ENCODE data around the gene DUSP2. TPM values are rescaled to one million over a fixed set of nuclear protein-coding genes. Genes with fewer than 3 reads are reported as not detected.
"Not testable (repeated sequence)": the region's sequence is repeated elsewhere in the genome, so short reads cannot be mapped to it uniquely, and the experiment has no call there.

Gene DUSP2
- total RNA-seq, 2 experiments from 2014 or later = 47.7 to 50.2 TPM

DNA sequence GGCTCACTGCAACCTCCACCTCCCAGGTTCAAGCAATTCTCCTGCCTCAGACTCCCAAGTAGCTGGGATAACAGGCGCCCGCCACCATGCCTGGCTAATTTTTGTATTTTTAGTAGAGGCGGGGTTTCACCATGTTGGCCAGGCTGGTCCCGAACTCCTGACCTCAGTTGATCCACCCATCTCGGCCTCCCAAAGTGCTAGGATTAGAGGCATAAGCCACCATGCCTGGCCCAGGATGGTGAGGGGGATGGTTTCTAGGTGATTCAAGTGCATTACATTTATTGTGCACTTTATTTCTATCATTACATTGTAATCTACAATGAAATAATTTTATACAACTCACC, 3.6 kb downstream of the DUSP2 start:
- H3K9me3 Mint-ChIP-seq; H3K4me3 Mint-ChIP-seq; DNase-seq; H3K36me3 Mint-ChIP-seq; H3K27me3 Mint-ChIP-seq; ATAC-seq (ENCODE audit: low read depth); H3K27ac Mint-ChIP-seq: not testable (repeated sequence)
- H3K4me1 Mint-ChIP-seq = peaks cover 23% of the 10 kb centered on the region
- POLR2A ChIA-PET = interaction anchor here (5.5 kb wide), 1 partner anchor 33 kb away, joined by 63 read pairs; no protein-coding TSS in a partner anchor

DNA sequence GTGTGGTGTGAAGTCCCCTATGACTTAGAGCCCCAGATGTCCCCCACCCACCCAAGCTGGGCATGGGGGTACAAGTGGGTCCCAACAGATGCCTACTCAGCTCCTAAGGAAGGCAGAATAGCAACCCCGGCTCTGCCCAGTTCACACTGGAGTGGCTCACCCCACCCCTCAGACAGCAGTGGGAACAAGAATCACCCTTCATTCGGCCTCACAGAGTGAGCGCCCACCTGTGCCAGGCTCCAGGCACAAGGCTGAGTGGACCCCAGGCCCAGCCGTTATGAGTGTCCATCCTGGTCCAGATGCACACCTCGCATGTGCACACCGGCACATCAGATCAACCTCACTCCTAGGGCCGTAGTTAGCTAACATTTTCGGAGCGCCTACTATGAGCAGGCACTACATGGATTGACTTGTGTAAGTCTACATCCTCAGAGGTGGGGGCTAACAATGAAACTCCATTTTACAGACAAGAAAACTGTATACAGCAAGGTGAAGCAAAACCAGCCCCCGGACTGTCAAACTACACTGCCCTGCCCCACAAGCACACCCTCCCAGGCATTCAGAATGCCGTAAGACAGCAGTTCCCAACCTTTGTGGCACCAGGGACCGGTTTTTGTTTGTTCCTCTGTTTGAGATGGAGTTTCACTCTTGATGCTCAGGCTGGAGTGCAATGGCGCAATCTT, 4.2 kb downstream of the DUSP2 start:
- Mint-ChIP-seq H3K27me3 (no peaks in the 10 kb centered on the region), H3K4me3 (no peak overlapping the region), H3K9me3 (no peaks in the 10 kb centered on the region), H3K36me3 (no peaks in the 10 kb centered on the region), H3K27ac (no peak overlapping the region), H3K4me1 (peaks cover 19% of the 10 kb centered on the region)
- POLR2A ChIA-PET = interaction anchor here (5.5 kb wide), 1 partner anchor 33 kb away, joined by 63 read pairs; no protein-coding TSS in a partner anchor
- ATAC-seq (ENCODE audit: low read depth) = no peak
- no peak for DNase-seq

DNA sequence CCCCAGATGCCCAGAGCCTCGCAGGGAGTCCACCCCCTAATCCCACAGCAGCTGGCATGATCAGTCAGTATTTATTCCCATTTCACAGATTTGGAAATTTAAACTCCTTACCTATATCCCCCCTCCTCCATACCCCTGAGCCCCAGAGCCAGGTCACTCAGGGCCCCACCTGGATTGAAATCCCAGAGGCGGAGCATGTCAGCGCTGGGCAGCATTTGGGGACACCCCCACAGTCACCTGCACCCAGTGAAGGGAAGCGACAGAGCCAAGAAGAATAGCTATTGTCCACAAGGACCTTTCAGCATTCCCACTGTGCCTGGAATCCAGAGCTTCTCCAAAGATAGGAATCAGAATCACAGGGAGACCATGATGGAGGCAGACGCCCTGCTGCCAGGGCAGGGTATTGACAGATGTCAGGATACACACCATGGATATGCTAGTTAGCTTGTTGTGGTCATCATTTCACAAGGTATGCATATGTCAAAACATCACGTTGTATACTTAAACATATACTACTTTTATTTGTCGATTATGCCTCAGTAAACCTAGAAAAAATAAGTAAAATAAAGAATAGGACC, 6.0 kb downstream of the DUSP2 start:
- peaks cover 13% of the 10 kb centered on the region for H3K4me1 Mint-ChIP-seq
- POLR2A ChIA-PET = interaction anchor here (0.9 to 5.5 kb wide), 5 partner anchors 8 to 69 kb away, joined by 3 to 63 read pairs (median 10); partner anchors contain the start of gene STARD7
- H3K9me3 Mint-ChIP-seq = no peaks in the 10 kb centered on the region
- H3K27ac Mint-ChIP-seq = peak overlapping the region; percentile 30
- ATAC-seq (ENCODE audit: low read depth) = no peak
- no peak overlapping the region for H3K4me3 Mint-ChIP-seq
- DNase-seq = no peak
- no peaks in the 10 kb centered on the region for H3K27me3 Mint-ChIP-seq
- no peaks in the 10 kb centered on the region for H3K36me3 Mint-ChIP-seq

DNA sequence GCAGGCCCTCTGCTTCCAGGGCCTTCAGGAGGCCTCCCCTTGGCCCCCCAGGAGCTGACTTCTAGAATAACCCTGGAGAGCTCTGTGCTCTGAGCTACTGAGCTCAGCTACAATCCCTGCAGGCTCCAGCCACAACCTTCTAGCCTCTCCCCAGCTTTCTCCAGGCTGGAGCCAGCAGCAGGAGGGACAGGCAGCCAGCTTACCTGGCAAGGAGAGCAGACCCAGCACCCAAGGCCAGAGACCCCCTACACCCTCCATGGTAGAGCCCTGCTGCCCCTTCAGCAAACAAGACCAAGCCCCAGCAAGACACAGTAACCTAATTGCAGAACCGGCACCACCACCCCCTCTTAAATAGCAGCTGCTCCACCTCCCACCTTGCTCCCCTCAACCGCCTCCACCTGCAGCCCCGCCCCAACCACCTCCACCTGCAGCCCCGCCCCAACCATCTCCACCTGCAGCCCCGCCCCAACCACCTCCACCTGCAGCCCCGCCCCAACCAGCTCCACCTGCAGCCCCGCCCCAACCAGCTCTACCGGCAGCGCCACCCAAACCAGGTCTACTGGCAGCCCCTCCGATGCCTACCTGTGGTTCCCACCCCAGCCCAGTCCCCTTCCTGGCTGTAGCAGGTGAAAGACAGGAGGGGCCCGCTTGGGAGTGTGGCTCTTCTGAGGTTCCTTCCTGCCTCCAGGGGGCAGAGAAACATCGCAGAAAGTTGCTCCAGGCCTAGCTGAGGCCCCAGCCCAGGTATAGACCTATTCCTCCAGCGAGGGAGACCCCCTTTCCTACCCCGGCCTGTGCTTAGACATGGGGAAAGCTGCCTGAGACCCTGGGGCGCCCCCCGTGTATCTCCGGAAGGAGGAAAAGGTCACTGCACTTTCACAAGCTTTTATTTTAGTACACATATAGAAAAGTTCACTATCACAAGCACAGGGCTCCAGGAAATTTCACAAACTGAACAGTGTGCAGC, 6.8 kb downstream of the DUSP2 start, which contains the start of gene ASTL:
Gene ASTL, minus strand, starts transcription at position 324 of the 967 bp plus-strand sequence. Its CDS starts 66 bp downstream, at position 258.
- POLR2A ChIA-PET = interaction anchor here (0.7 to 5.5 kb wide), 7 partner anchors 9 to 70 kb away, joined by 3 to 63 read pairs (median 8); partner anchors contain the start of gene STARD7
- H3K36me3 Mint-ChIP-seq = no peaks in the 10 kb centered on the region
- no peak within 1 kb of the TSS for H3K4me3 Mint-ChIP-seq
- ATAC-seq (ENCODE audit: low read depth) (peak; percentile 55), DNase-seq (no peak)
- H3K27me3 Mint-ChIP-seq = no peaks in the 10 kb centered on the region
- H3K27ac Mint-ChIP-seq = peak within 1 kb of the TSS; percentile 30
- H3K9me3 Mint-ChIP-seq = no peaks in the 10 kb centered on the region
- H3K4me1 Mint-ChIP-seq = peaks cover 6% of the 10 kb centered on the region

DNA sequence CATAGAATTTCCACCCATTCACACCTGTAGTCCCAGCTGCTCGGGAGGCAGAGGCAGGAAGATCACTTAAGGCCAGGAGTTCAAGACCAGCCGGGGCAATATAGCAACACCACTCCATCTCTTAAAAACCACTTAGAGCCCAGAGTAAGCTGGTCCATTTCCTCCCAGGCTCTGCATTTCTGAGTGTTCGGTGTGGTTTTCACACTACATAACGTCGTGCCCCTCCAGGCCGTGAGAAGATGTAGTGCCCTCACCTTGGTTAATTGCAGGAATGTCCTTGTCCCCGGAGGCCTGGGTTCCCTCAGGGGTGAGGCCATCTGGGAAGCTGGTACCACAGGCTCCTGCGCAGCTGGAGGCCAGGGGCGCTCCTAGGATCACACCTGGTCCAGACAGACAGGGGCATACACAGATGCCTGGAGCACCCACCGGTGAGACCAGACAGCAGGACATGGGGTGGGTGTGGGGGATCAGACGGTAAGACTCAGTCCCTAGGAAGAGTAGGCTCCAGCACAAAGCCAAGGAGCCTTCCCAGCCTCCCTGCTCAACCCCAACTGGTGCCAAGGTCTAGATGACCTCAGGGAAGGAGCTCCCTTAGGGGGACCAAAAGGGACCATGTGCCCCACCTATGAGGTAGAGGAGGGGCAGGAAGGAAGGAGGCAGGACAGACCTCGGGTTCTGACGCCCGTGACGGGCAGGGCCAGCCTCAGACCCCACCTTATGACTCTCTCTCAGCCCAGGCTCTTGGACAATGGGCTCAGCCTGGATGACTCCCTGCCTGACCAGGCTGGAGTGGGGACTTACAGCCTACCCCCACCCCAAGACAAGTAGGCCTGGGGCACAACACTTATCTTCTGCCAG, 7.7 kb downstream of the DUSP2 start:
- Mint-ChIP-seq H3K27ac (no peak overlapping the region), H3K4me3 (no peak overlapping the region), H3K27me3 (no peaks in the 10 kb centered on the region), H3K36me3 (no peaks in the 10 kb centered on the region), H3K4me1 (no peaks in the 10 kb centered on the region), H3K9me3 (no peaks in the 10 kb centered on the region)
- POLR2A ChIA-PET = interaction anchor here (0.7 to 5.5 kb wide), 5 partner anchors 10 to 71 kb away, joined by 3 to 63 read pairs (median 10); partner anchors contain the start of gene STARD7
- DNase-seq = no peak
- no peak for ATAC-seq (ENCODE audit: low read depth)

DNA sequence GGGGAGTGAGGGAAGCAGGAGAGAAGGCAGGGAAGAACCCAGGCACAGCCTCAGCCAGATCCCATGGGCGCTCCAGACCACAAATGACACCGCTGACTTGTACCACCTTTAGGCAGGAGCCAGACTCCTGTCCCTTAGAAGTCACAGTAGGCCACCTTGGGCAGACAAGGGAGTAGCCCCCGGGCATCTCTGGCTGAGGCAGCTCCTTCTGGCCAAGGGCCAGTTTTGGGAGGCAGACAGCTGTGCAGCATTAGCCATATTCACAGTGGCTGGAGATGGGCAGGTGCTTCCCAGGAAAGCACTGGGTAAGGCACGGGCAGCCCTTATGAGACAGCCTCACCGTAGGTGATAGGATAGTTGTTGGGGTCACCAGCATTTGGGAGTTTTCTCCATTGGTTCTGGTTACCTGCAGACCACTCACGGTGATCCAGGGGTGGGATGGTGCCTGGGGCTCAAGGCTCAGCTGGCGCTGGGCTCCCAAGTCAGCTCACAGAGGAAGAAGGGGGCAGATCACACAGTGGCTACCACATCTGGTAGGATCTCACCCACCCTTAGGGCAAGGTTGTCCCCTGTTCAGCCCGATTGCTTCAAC, 9.0 kb downstream of the DUSP2 start:
- ATAC-seq (ENCODE audit: low read depth) = no peak
- H3K4me1 Mint-ChIP-seq = no peaks in the 10 kb centered on the region
- no peaks in the 10 kb centered on the region for H3K36me3 Mint-ChIP-seq
- no peaks in the 10 kb centered on the region for H3K9me3 Mint-ChIP-seq
- no peak overlapping the region for H3K27ac Mint-ChIP-seq
- DNase-seq = no peak
- POLR2A ChIA-PET = interaction anchor here (4.0 kb wide), 1 partner anchor 11 kb away, joined by 16 read pairs; no protein-coding TSS in a partner anchor
- no peak overlapping the region for H3K4me3 Mint-ChIP-seq
- H3K27me3 Mint-ChIP-seq = no peaks in the 10 kb centered on the region

DNA sequence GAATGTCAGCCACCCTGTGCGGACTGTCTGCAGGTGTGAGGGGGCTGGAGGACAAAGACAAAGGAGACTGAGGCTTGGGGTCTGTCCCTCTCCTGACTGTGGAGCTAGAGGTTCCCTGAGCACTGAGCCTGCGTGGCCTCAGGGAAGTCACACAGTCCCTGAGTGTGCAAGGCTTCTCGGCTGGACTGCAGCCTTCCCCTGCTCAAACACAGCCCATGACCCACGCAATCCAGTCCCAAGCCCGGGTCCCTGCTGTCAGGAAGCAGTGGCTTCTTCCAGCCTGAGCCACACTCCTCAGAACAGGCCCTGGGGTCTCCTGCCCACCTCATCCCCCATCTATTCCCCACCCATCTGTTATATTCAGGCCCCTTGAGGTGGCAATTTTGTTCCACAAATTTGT, 9.6 kb downstream of the DUSP2 start:
- Mint-ChIP-seq H3K27me3 (no peaks in the 10 kb centered on the region), H3K4me1 (peaks cover 2% of the 10 kb centered on the region), H3K27ac (no peak overlapping the region), H3K9me3 (no peaks in the 10 kb centered on the region), H3K4me3 (no peak overlapping the region), H3K36me3 (no peaks in the 10 kb centered on the region)
- no peak for ATAC-seq (ENCODE audit: low read depth)
- no peak for DNase-seq
- POLR2A ChIA-PET = no interaction called here

DNA sequence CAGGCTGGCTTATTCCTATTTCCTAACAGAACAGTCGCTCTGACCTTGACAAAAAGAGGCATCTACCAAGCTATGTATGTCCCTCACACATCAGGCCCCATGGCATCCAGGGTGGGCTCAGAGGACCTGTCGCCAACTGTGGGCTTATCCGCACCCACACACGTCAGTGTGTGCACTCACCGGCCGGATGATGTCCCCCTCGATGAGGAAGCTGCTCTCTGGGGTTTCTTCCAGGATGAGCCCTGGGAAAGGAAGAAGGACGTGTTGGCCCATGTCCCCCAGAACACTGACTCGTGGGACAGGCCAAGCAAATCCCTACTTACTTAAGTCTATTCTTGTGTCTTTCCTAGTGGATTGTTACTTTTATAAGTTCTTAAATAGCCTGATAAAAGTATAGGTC, 10.1 kb downstream of the DUSP2 start:
- POLR2A ChIA-PET = no interaction called here
- ATAC-seq (ENCODE audit: low read depth) (no peak), DNase-seq (no peak)
- no peaks in the 10 kb centered on the region for H3K9me3 Mint-ChIP-seq
- no peaks in the 10 kb centered on the region for H3K36me3 Mint-ChIP-seq
- no peak overlapping the region for H3K4me3 Mint-ChIP-seq
- H3K27ac Mint-ChIP-seq = no peak overlapping the region
- H3K4me1 Mint-ChIP-seq = peaks cover 6% of the 10 kb centered on the region
- H3K27me3 Mint-ChIP-seq = no peaks in the 10 kb centered on the region

DNA sequence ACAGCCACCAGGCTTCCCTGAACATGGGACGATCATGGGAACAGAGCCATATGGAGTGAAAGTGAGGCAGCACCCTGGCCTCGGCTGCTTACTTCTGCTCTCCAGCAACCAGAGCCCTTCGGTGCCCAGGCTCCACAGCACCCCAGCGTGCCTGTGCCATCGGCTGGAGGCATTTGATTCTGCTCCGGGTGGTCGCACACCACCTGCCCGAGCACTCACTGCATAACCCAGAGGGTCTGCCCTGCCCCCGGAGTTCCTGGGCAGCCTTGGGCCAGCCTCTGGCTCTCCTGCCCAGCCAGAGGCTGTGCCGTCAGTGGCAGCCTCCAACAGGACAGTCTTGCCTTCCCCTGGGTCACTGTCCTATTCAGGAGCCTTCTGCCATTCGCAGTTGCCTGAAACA, 10.8 kb downstream of the DUSP2 start:
- POLR2A ChIA-PET = no interaction called here
- no peaks in the 10 kb centered on the region for H3K36me3 Mint-ChIP-seq
- DNase-seq = no peak

DNA sequence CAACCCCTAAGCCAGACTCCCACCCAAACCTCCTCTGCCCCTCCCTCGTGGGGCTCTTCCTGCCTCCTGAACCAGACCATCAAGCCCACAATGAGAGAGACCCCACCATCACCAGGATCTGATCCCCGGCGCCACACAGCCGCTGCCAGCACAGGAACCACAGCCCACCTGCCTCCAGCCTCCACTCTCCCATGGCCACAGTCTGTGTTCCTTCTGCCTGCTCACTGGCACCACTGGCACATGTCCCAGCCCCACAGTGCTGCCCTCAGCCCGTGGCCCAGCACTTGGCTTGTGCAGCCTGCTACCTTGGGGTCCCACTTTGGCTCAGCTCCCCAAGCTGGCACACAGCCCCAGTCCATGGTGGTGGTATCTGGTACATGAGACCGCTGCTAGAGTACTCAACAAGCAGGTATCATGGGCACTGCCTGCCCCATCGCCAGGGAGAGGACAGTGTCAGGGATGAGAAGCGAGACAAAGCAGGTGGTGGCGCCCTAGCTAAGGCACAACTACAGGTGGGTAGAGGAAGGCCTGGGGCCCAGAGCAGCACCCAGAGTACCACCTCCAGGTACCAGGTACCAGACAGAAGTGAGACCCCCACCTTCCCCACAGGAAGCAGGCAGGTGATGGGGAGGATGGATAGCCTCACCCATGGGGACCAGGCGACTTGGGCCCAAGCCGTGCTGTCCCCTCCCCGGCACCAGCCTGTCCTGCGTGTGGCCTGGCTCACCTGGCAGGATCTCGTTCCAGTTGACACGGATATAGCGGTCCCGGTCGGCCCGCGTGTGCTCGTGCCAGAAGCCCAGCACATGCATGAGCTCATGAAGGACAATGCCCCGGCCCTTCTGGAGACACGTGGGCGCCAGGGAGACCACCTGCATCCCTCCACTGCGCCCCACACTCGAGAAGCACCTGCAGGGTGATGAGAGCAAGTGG, 13.2 kb downstream of the DUSP2 start:
- Mint-ChIP-seq H3K36me3 (no peaks in the 10 kb centered on the region), H3K9me3 (no peaks in the 10 kb centered on the region), H3K27ac (peak overlapping the region; percentile 45), H3K4me3 (no peak overlapping the region), H3K4me1 (peaks cover 6% of the 10 kb centered on the region), H3K27me3 (no peaks in the 10 kb centered on the region)
- DNase-seq = no peak
- POLR2A ChIA-PET = interaction anchor here (0.6 kb wide), 1 partner anchor 51 kb away, joined by 5 read pairs; no protein-coding TSS in a partner anchor
- no peak for ATAC-seq (ENCODE audit: low read depth)

More for the DNA sequence above, 10.8 kb downstream of the DUSP2 start:
- Mint-ChIP-seq H3K9me3 (no peaks in the 10 kb centered on the region), H3K27ac (no peak overlapping the region), H3K4me3 (no peak overlapping the region), H3K27me3 (no peaks in the 10 kb centered on the region), H3K4me1 (peaks cover 6% of the 10 kb centered on the region)
- no peak for ATAC-seq (ENCODE audit: low read depth)

DNA sequence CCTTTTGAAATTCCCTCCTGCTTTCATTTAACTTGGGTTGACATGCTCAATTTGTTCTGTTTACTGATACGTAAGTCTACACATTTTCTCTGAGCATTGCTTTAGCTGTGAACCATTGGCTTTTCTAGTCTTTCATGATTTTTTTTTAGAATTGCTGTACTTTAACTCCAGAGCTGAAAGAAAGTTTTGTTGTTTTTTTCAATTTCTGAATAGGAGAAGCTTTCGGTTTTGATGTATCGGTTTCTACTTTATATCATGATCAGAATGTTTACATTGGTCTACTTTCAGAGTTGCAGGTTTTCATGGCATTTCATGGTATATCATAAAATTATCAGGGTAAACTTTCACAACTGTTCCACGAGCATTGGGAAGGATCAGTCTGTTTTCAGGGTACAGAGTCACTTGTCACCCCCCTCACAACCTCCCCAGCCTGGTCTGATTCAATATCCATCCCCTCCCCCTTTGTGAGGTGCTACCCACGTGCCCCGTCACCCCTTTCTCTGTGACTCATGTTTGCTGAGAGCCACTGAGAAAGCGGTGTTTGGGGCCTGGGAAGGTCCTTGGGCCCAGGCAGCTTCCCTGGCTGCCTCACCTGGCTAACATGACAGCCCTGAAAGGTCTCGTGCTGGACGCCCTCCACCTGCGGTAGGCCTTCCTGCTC, 14.0 kb downstream of the DUSP2 start:
- H3K9me3 Mint-ChIP-seq = no peaks in the 10 kb centered on the region
- POLR2A ChIA-PET = interaction anchor here (0.6 kb wide), 1 partner anchor 52 kb away, joined by 5 read pairs; no protein-coding TSS in a partner anchor
- no peaks in the 10 kb centered on the region for H3K27me3 Mint-ChIP-seq
- H3K27ac Mint-ChIP-seq = no peak overlapping the region
- ATAC-seq (ENCODE audit: low read depth) (no peak), DNase-seq (no peak)
- H3K4me1 Mint-ChIP-seq = peaks cover 6% of the 10 kb centered on the region
- no peak overlapping the region for H3K4me3 Mint-ChIP-seq
- no peaks in the 10 kb centered on the region for H3K36me3 Mint-ChIP-seq
